ENCODE measurements around the gene CACNA1A.

DNA sequence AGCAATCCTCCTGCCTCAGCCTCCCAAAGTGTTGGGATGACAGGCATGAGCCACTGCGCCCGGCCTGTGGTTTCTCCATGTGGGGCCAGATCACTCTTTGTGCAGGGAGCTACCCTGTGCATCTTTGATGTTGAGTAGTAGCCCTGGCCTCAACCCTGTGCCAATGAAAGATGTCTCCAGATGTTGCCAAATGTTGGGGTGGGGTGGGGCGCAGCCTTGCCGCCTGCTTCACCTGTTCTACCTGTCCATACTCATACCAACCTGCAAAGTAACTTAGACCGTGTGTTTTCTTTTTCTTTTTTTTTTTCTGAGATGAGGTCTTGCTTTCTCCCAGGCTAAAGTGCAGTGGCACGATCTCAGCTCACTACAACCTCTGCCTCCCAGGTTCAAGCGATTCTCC, 335.1 kb downstream of the CACNA1A start:
- no peak for TF ChIP-seq EZH2 (IDR thresholded peaks at IDR 0.05; ENCODE audit: low read length)
- no peak for TF ChIP-seq CTCF (optimal IDR thresholded peaks at IDR 0.05 in 1 of 3, IDR thresholded peaks at IDR 0.05 in 1 of 3, conservative IDR thresholded peaks at IDR 0.05 in 1 of 3; ENCODE audit: extremely low read depth in 1 of 3, insufficient read depth in 2 of 3, low read length in 3 of 3)

Data from keratinocyte (primary cell).